Activated CD8-positive, alpha-beta memory T cell treated with anti-CD3 and anti-CD28 coated beads for 1 hour (primary cell): ENCODE measurements around the gene PRKG1.
A peak's percentile ranks its signal among the peaks of the same experiment; 100 is the strongest.
"Not testable (repeated sequence)": the region's sequence is repeated elsewhere in the genome, so short reads cannot be mapped to it uniquely, and the experiment has no call there.

Experiments
- DNase-seq, 2 donors: peaks; one replicate each; pipeline ENCODE4 v3.0.0-alpha.2; 2020; ENCODE audit warnings: low read depth in 1 of 2; ENCODE audit errors: extremely low read depth in 1 of 2

The PRKG1 gene

GRCh38 chr10:51405580-51406351 lies 331.5 kb downstream of the PRKG1 start:
- DNase-seq = no peak

GRCh38 chr10:51406581-51406980 lies 332.3 kb downstream of the PRKG1 start:
- no peak for DNase-seq

GRCh38 chr10:51416494-51416893 lies 342.2 kb downstream of the PRKG1 start:
- no peak for DNase-seq

GRCh38 chr10:51419196-51420093 lies 345.2 kb downstream of the PRKG1 start:
- no peak for DNase-seq

GRCh38 chr10:51421853-51422252 lies 347.6 kb downstream of the PRKG1 start:
- DNase-seq = no peak

GRCh38 chr10:51422311-51423120 lies 348.2 kb downstream of the PRKG1 start:
- DNase-seq = peak in 1 of 2 donors; percentile 7

GRCh38 chr10:51423121-51423452 lies 348.8 kb downstream of the PRKG1 start:
- DNase-seq = no peak

GRCh38 chr10:51425431-51425830 lies 351.1 kb downstream of the PRKG1 start:
- no peak for DNase-seq

- DNase-seq = no peak
Observed at GRCh38 chr10:51427758-51428157, 353.5 kb downstream of the PRKG1 start.

GRCh38 chr10:51430506-51430905 lies 356.2 kb downstream of the PRKG1 start:
- DNase-seq = no peak

- DNase-seq = no peak
Observed at GRCh38 chr10:51433949-51434475, 359.7 kb downstream of the PRKG1 start.

GRCh38 chr10:51436805-51437204 lies 362.5 kb downstream of the PRKG1 start:
- no peak for DNase-seq

GRCh38 chr10:51439645-51440044 lies 365.4 kb downstream of the PRKG1 start:
- DNase-seq = no peak

- no peak for DNase-seq
Observed at GRCh38 chr10:51445588-51445987, 371.3 kb downstream of the PRKG1 start.

GRCh38 chr10:51447119-51447518 lies 372.8 kb downstream of the PRKG1 start:
- DNase-seq = no peak

GRCh38 chr10:51455762-51456161 lies 381.5 kb downstream of the PRKG1 start:
- DNase-seq = not testable (repeated sequence)

GRCh38 chr10:51459476-51459875 lies 385.2 kb downstream of the PRKG1 start:
- DNase-seq = no peak

- DNase-seq = no peak
Observed at GRCh38 chr10:51462076-51462779, 387.9 kb downstream of the PRKG1 start.

- no peak for DNase-seq
Observed at GRCh38 chr10:51468424-51468823, 394.1 kb downstream of the PRKG1 start.

GRCh38 chr10:51469686-51470085 lies 395.4 kb downstream of the PRKG1 start:
- DNase-seq = no peak
